Stimulated activated naive CD4-positive, alpha-beta T cell treated with Interleukin-2 at 50 U/mL for 16 hours (primary cell): ENCODE results near the gene FAM222A.

Source experiments
- DNase-seq: peaks from one replicate; lab custom pipeline; 2025; lab: John Stamatoyannopoulos, UW

The FAM222A gene

DNA sequence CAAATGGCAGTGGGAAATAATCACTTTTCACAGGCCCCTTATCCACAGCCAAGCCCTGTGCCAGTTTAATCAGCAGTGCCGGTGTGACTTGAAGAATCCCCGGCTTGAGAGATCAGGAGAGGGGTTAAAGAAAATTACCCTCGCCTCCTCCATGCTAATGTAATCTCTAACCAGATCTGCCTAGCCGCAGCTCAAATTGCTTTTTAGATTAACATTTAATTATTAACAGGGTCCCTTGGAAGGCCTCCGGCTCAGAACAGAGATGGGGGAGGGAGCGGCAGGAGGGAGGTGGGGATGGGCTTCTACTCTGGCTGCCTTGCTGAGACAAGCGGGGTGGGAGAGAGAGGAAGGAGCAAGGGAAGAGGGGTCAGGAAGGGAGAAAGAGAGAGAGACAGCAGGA is 24.0 kb downstream of the FAM222A start:
- DNase-seq: no peak

DNA sequence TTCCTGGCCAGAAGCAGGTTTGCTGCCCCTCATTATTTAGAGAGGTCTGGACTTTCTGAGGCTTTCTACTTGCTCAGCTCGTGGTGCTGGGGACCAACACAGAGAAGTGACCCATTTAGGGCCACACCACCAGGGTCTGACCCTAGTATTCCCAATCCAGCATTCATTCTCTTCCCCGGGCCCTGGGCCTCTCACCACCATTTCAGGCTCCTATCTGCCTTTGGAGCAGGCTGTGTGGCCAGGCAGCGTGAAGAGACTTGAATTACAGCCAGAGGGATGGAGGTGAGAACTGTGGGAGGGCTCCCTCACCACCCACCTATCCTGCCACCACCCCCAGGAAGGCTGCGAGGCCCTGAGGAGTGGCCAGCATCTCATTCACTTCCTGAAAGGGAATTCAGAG is 24.6 kb downstream of the FAM222A start:
- DNase-seq: no peak

DNA sequence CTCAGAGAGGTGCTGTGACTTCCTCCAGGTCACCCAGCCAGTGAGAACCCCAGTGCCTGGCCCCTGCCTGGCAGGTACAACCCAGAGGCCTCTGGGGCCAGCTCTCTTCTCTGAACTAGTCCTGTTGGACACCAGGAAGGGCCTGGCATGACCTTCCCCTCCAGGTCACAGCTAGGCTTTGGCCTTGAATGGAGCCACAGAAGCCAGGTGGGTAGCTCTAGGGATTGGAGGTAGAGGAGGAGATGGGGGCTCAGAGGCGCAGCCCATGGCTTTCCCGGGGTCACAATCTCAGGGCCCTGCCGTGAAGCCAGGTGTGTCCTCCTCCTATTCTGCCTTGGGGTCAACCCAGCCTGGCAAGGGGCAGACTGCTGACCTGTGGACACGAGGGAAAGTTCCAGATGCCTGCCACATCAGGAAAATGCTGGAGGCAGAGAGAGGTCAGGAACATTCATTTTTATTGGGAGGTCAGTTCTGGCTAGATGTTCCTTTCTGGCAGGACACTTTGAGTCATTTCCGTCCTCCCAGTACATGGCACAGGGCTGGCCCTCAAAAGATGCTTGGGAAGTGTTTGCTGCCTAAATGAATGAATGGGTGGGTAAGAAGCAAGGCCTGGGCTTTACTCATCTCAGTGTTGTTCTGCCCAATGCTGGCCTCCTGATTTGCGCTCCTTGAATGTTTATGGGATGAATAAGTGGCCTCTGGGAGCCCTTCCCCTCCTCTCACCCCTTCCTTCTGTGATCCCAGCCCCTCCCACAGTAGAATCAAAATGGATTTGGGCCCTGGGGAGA is 25.4 kb downstream of the FAM222A start:
- no peak for DNase-seq

DNA sequence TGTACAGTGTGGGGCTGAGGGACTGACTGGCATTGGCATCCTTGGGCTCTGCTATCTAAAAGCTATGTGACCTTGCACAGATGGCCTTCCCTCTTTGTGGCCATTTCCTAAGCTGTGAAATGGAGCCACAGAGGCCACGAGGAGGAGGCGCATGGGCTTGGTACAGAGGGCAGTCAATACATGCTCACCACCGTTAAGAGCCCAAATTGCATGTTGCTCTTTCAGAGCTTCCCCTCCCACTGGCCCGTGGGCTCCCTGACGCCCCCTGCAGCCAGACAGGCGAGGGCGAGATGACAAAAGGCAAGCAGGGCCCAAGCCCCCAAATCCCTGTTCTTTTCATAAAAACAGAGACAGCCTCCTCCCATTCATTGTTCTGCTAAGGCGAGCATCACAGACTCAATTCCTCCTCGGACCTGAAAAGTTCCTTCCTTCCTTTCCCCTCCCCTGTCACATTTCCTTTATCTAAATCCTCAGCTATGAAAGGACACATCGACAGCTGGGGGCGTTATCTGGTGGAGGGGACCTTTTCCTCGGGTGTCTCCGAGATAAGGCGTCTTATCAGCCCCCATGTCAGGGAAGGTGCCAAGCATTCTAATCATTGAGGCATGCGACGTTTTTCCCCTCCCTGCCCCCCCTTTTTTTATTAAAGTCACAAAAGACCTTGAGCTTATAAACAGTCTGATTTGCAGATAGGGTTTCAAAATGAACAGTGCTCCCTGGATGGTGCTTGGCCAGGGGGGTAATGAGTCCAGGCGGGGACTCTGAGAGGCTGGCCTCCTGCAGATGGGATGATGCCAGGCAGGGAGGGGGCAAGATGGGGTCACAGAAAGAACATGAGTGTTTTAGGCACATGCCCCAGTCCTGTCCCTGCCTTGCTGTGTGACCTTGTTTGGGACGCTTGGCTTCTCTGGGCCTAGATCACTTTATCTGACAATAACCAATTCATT is 26.4 kb downstream of the FAM222A start:
- no peak for DNase-seq

DNA sequence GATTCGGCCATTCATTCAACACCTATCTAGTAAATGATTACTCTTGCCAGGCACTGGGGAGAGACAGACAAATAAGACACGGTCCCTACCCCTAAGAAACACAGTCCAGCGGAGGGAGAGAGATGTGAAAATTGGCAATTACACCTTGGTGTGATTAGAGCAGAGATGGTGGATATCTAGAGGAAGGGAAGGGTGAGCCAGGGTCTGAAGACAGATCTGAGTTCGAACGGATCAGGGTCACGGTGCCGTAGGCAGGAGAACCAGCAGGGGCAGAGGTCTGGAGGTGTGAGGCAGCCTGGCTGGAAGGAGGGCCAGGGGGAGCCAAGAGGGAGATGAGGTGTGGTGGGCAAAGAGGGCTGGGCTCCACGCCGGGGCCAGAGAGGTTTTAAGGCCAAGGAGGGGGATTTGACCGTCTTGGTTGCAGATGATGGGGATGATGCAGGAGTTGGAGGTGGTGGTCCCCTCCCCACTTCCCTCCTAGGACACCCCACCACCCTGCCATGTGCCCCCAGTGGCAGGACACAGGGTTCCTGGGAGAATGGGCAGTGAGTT is 27.1 kb downstream of the FAM222A start:
- no peak for DNase-seq

DNA sequence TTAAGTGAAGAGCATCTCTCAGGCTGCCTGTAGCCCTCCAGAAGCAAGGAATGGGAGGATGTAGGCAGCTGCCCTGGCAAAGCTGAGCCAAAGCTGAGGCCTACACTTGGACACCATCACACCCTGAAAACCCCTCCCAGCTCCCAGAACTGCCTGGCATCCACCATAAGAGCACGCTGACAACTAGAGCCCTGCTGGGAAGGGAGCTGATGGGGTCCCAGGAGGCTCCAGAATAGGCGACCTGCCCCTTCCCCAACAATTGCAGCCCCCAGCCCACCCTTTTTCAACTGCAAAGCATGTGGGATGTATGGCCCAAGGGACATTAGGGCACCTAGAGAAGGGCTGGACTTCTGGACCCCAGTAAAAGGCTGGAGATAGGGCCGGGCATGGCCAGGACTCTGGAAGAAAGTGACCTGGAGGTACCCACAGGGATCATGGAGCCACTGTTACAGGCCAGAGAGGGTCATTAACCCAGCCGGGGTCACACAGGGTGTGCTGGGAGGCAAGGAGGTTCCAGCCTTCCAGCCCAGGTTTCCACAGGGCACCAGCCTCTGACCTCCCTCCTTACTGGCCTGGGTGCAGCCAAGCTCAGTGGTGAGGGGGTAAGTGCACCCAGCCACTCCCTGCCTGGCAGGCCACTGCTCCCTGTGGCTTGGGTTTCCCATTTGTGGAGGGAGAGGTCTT is 27.8 kb downstream of the FAM222A start:
- no peak for DNase-seq

DNA sequence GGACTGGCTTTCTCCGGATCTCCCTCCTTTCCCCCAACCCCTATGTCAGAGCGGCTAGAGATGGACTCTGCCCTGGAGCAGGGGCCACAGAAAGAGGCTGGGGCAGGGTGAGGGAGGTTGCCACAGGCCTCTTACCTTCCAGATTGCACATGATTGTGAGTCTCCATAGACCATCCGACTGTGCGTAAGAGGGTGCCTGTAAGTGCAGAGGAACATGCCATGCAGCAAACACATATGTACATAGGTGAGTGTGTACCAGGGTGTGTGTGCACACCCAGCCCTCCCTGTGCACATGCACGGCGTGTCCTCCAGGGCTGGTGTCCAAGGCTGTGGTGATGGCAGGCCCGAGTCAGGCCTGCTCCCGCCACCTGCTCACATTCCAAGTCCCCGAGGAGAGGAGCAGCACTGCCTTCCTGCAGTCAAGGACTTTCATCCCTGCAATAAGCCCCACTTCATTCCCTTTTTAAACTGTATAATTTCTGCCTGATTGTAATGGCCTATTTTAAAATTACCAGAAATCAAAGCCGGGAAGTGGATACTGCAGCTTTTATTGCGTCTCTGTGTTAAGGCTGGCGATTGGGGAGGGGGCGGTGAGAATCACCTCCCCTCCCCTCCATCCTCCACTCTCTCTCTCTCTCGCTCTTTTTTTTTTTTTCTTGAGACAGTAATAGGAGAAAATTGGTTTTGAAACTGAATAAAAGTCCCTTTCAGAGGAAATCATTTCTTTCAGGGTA is 28.5 kb downstream of the FAM222A start:
- no peak for DNase-seq

DNA sequence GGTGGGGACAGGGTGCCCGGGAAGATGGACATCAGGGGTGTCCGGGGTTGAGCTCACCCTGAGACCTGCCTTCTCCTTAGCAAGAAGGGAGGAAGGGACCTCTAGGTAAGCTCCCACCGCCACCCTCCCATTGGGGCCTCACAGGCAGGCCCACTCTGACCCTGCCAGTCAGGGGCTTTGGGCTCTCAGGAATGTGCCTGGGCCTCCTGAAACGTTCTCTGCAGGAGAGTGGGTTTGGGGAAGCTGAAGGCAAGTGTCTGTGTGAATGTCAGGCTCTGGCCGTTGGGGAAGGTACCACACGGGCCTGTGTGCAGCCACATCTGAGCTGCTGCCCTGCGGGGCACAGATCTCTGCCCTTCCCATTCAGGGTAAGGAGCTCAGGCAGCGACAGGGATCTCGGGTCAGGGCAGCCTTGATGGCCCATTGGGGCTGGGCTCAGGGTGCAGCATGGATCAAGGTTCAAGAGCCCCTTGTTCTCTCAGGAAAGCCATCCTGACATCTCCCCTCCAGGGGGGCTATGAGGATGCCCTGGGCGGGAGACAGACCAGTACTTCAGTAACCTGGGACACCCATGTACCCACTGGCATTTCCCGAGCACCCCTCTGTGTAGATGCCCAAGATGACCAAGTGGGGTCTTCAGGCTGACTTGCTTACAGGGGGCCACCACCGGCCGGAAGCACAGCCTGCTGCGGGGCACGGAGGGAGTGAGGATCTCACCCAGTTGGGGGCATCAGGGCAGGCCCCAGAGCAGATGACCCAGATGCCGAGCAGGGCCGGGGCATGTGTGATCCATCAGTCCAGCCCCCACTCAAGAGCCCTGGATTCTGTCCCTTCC is 29.7 kb downstream of the FAM222A start:
- DNase-seq: no peak

DNA sequence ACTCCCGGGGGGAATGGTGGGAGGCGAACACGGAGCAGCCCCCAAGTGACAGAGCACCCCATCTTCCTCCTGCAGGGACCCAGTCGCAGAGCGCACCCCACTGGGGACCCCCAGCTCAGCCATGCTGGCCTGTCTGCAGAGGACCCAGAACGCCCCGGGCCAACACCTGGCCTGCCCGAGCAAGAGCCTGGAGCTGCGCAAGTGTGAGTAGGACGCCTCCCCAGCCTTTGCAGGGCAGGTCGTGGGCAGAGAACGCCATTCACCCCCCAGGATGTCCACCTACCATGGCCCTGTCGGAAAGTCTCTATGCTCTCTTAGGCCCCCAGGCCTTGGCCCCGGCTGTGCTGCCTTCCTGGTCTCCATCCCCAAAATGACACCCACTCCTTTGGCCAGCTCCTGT is 30.4 kb downstream of the FAM222A start:
- no peak for DNase-seq

DNA sequence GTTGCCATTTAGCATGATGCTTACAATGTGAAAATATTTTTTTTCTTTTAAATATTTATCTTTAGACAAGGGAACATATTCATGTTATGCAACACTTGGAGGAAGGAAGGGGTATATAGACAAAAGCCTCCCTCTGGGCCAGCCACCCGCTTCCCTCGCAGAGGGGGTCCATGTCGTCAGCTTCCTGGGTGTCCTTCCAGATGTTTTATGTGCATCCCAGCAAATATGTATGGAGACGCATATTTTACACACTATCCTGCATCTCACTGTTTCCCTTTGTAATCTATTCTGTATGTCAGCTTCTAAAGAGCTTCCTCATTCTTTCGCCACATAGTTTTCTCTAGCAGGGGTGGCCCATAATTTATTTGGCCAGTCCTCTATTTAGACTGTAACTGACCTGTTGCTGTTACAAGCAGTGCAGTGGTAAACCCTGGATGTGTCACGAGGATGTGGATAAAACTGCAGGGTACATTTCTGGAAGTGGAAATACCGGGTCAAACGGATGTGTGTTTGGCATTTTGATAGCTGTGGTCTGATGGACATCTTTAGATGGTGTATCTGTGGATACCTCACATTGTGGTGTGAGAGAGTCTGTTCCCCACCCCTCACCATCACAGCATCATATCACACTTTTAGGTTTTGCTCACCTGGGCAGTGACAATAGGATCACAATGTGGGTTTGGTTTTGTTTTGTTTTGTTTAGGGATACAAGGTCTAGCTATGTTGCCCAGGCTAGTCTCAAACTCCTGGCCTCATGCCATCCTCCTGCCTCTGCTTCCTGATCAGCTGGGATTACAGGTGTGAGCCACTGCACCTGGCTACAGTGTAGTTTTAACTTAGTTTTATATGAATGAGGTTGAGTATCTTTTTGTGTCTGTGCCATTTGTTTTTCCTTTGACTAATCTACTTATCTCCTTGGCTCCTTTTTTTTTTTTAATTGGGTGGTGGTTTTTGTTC is 31.6 kb downstream of the FAM222A start:
- no peak for DNase-seq

DNA sequence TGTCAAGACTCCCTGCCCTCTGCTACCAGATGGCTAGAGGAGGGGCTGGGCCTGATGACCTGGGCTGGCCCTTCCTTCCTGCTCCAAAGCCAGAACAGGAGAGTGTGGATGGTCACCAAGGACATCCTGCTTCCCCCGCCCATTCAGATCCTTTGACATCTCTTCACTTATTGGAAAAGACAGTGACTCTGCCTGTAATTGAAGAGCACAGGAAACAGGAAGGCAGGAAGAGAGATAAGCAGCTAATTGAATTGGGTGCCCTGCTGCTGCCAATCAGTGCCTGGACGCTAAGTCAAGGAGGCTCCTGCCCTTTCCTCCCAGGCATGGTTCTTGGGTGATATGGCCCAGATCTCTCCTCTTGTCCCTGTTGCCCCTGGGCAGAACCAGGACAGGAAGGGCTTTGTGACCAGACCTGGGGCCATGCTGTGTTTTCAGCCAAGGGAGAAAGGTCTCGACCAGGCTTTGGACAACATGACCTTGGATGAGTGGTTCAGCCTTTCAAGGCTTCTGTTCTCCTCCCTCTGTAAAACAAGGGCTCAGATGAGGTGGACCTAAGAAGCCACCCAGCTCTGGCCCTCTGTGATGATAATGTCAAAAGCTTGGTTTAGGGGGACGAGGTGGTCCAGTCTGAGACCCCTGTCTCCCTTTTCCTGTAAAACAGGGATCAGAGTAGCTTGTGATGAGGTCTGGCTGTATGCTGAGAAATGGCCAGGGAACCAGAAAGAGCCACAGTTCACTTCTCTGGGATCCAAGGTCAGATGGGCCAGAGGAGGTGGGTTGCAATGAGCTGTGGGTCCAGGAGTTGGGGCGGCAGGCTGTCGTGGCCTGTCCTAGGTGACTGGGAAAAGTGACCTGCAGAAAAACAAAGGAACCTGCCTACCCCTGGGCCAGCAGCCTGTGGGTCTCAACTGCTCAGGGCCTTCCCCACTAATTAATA is 38.8 kb downstream of the FAM222A start:
- DNase-seq: no peak

DNA sequence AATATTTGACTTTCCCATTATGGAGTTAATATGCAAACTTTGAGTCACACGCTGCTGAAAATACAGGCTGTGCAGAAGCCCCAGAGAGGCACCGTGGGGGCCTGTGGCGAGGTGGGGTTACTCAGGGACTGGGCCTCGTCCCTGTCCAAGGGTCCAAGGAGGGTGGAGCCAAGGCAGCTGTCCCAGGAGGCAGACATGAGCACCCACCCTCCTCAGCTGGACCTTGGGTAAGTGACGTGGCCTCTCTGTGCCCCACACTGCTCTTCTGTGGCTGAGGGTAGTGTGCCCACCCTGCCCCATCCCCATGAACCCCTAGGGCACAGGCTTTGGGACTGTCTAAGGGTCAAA is 39.4 kb downstream of the FAM222A start:
- DNase-seq: no peak

DNA sequence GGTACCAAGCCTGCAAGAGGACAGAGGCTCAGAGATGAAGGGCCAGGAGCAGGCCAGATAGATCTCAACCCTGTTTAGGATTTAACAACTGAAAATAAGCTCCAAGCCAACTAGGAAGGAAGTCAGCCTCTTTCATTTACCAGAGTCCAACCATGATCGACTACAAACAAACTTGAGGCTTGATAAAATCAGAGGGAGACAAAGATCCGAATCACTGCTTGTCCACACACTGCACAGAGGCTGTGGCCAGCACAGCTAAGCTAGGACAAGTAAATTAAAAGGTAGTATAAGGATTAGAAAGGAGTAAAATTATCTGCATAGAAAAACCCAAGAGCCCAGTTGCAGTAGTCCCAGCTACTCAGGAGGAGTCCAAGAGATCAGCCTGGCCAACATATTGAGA is 40.3 kb downstream of the FAM222A start:
- DNase-seq: no peak

DNA sequence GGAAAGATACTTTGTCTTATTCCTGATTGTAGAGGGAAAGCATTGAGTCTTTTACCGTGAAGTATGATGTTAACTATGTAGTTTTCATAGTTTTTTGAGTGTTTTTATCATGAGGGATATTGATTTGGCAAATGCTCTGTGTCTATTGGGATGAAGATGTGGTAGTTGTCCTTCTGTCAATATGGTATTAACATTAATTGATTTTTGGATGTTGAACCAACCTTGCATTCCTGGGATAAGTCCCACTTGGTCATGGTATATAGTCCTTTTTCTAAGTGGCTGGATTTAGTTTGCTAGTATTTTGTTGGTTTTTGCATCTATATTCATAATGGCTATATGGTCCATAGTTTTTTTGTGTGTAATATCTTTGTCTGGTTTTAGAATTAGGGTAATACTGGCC is 42.8 kb downstream of the FAM222A start:
- DNase-seq: no peak

DNA sequence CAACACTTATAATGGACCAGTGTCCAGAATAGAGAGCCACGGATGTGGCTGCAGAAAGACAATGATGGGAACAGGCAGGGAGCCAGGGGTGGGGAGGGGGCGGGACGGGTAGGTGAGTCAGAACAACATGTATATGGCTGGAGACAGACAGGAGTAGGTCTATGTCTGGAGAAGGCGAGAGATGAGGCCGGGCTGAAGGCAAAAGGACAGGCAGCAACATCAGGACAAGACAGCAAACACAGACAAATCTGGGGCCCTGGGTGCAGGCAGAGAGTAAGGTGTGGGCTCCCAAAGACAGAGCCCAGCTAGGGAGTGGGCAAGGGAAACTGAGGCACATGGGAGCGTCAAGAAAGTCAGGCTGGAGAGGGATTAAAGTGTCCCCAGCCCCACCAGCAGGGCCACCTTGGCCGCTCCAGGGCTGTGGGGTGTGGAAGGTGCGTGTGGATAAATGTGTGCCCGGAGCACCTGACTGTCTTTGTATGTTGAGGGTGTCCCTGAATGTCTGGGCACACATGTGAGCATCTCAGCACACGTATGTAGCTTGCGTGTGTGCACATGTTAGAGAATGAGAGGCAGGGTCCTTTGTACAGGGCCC is 44.1 kb downstream of the FAM222A start:
- DNase-seq: no peak

DNA sequence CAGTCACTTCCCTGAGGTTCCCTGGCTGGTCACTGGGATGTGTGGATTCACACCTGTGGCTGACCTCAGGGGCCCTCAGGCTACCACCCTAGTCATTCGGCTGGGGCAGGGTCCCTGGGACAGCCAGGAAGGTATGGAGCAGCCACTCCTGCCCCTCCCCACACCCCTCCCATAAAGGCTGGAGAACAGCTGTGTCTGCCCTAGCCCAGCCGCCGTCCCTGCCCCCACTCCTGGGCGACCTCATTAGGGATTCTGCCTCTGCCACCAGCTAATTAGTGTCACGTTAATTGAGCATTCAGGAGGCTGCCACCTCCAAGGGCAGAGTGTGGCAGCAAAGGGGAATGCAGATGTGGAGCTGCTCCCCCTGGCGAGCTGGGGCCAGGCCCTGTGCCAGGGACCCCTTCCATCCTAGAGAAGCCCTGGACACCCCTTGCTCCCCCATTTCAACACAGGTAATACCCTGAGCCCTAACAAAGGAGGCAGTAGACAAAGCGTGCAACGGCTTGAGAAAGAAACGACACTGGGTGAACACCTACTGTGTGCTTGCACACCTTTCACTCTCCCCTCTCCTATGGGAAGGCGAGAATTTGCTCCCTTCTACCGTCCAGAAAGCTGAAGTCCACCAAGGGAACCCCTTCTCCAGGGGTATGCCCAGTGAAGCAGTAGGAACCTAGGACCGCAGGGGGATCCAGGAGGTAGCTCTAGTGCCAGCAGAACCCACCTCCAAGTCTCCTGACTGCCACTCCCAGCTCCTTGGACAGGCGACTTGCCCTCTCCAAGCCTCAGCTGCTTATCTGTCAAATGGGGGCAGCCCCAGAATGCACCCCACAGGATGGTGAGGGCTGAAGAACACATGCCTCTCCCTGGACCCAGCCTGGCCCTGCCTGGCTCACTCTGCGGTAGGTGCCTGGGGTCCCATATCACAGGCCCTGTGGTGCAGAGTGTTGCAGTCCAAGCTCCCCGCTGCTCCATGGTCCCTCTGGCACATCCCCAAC is 45.1 kb downstream of the FAM222A start:
- DNase-seq: no peak

DNA sequence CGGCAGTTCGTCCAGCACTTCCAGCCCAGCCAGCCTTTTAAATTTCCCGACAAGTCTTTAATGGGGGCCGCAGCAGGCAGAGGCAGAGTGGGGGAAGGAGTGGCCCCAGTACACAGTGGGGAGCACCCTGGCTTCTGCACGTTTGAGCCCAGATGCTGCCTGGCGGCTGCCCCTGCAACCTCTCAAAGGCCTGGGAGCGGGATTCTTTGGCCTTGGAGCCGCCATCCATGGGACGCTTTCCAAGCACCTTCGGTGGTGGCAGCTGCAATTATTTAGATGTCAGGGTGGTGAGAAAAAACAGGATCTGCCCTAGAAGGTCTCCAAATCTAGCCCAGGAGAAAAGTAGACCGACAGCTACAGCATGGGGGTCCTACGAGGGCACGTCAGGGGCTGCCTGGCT is 46.0 kb downstream of the FAM222A start:
- no peak for DNase-seq
